Sigmoid colon (tissue), 7 donors: ENCODE results near the gene TPX2. TPM values are rescaled to one million over a fixed set of nuclear protein-coding genes. Genes with fewer than 3 reads are reported as not detected.
A peak's percentile ranks its signal among the peaks of the same experiment; 100 is the strongest.

Source experiments
- DNase-seq: peaks from one replicate; pipeline ENCODE4 v3.0.0-alpha.2; 2019
- H3K27ac ChIP-seq, 4 donors: fragments of 200-600 bp; sonication (generic); one replicate each; pipeline ENCODE4 v1.5.1; 2016 to 2019; ENCODE audit warnings: mild to moderate bottlenecking in 1 of 4
- H3K27me3 ChIP-seq, 3 donors: fragments of 200-600 bp; sonication (generic); one replicate each; pipeline ENCODE4 v1.5.1; 2019; ENCODE audit warnings: mild to moderate bottlenecking in 1 of 3
- H3K36me3 ChIP-seq, 4 donors: fragments of 200-600 bp; sonication (generic); one replicate each; pipeline ENCODE4 v1.5.1; 2016 to 2019
- H3K4me1 ChIP-seq, 4 donors: fragments of 200-600 bp; sonication (generic); one replicate each; pipeline ENCODE4 v1.5.1; 2017 to 2019
- H3K4me3 ChIP-seq, 4 donors: fragments of 200-600 bp; sonication (generic); one replicate each; pipeline ENCODE4 v1.5.1; 2017 to 2019; ENCODE audit warnings: mild to moderate bottlenecking in 2 of 4, moderate library complexity in 1 of 4
- H3K9me3 ChIP-seq, 4 donors: fragments of 200-600 bp in 3 of 4; sonication (generic) in 3 of 4; one replicate each; pipeline versions ENCODE4 v1.5.1 to v1.6.1; 2013 to 2019
- EP300 ChIP-seq, 4 donors: sonication (generic); formaldehyde crosslinking; IDR thresholded peaks; one replicate each; pipeline ENCODE4 v1.6.1; 2017; ENCODE audit warnings: antibody characterized with exemption in 4 of 4
- POLR2A ChIP-seq, 2 donors: fragments of 450-650 bp; IDR thresholded peaks; one replicate each; pipeline ENCODE4 v1.6.1; 2016; ENCODE audit warnings: antibody characterized with exemption in 2 of 2, mild to moderate bottlenecking in 2 of 2, moderate library complexity in 2 of 2
- POLR2AphosphoS5 ChIP-seq, 4 donors: sonication (generic); formaldehyde crosslinking; IDR thresholded peaks; one replicate each; pipeline ENCODE4 v1.6.1; 2017; ENCODE audit warnings: antibody characterized with exemption in 4 of 4
- WGBS, 2 donors: extraction: QIAGEN DNeasy Blood & Tissue Kit; methylation state at CpG; one replicate each; pipeline ENCODE4 v1.1.7; 2013; 5-methylcytosine and 5-hydroxymethylcytosine counted together
- intact Hi-C: fragments of 100-400 bp; cut with DNase I; formaldehyde crosslinking; loops from one replicate; pipeline ENCODE4 v1.15.1; 2023
- polyA plus RNA-seq, 3 donors: library from polyadenylated mRNA; stranded (reverse); fragments of 200-250 nt; gene quantifications; one replicate each; pipeline ENCODE4 v1.2.3, GENCODE V29; 2013
- total RNA-seq, 4 donors: library from RNA; depleted of rRNA; stranded (reverse); fragments of >200 nt; gene quantifications; one replicate each; pipeline ENCODE4 v1.1.0, GENCODE V29; 2016
- TF ChIP-seq, protein P1 (sequence below), 4 experiments: fragments of 450-650 bp in 3 of 4; fragments of 200-600 bp in 1 of 4; IDR thresholded peaks; one replicate each; pipeline ENCODE4 v1.5.1; 2016 to 2019; ENCODE audit warnings: antibody characterized with exemption in 4 of 4, mild to moderate bottlenecking in 3 of 4, moderate library complexity in 2 of 4
- donor health status: healthy with polysubstance abuse.
- donor health status: Bipolar disorder and iron deficiency.
- donor health status: healthy.

The TPX2 gene
- total and polyA plus RNA-seq, 7 donors = 0.36 to 24.0 (median 2.4) TPM; not detected in 2

DNA sequence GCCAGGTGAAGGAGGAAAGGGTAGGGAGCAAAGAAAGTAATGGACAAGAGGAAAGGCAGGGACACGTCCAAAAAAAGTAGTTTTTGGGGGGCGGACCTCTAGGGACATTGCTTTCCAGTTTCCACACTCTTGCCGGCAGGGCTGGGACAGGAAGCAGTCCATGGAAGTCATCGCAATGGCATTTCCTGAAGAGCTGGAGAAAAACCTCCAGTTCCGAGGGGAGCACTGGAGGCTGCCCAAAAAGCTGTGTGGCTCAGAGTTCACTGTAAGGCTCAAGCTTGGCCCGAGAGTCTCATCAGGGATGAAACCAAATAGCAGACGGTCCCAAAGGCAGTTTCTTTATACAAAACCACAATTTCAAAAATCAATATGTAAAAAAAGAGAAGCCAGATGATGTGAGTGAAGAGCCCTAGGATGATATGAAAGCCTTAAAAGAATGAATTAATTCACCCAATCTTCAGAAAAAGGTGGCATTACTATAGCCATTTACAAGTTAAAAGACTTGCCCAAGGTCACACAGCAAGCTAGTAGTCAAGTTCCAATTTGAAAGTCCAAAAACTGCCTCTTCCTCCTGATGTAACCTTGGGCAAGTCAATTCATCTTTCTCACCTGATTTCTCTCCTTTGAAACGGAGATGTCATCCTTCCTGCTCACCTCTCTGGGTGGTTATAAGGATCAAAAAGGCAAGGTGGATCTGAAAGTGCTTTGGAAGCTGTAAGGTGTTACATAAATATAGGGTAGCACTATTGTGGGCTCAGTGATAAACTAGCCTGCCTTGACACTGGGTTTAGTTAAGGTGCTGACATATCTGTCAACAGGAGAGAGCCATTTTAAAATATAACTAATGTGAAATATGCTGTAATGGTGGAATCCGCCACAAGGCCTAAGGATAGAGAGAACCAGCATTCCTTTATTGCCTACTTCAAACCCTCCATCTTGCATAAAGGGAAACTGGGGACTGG, 25.5 kb upstream of the TPX2 start:
- Histone ChIP-seq H3K4me3 (peak overlapping the region in 3 of 4 donors; percentile 11 to 30 (median 15)), H3K4me1 (peaks cover 0 to 84% (median 75%) of the 10 kb centered on the region in 4 donors), H3K9me3 (no peaks in the 10 kb centered on the region), H3K27me3 (no peaks in the 10 kb centered on the region), H3K27ac (peak overlapping the region; percentile 80 to 99 (median 85)), H3K36me3 (peaks cover 0 to 20% (median 3%) of the 10 kb centered on the region in 4 donors)
- intact Hi-C loops = loop anchor here (2.0 kb wide), 1 partner anchor 43 kb away; no protein-coding TSS in a partner anchor
- WGBS, 2 donors = 67 to 71% methylated on average over 9 of the region's 9 CpGs
- peak; percentile 95 for DNase-seq
- TF ChIP-seq POLR2AphosphoS5 (IDR thresholded peaks at IDR 0.05) (peak in 3 of 4 donors; percentile 38 to 67 (median 43)), EP300 (IDR thresholded peaks at IDR 0.05) (peak in 1 of 4 donors; percentile 30), POLR2A (IDR thresholded peaks at IDR 0.05) (no peak)
- TF ChIP-seq, protein P1, sequence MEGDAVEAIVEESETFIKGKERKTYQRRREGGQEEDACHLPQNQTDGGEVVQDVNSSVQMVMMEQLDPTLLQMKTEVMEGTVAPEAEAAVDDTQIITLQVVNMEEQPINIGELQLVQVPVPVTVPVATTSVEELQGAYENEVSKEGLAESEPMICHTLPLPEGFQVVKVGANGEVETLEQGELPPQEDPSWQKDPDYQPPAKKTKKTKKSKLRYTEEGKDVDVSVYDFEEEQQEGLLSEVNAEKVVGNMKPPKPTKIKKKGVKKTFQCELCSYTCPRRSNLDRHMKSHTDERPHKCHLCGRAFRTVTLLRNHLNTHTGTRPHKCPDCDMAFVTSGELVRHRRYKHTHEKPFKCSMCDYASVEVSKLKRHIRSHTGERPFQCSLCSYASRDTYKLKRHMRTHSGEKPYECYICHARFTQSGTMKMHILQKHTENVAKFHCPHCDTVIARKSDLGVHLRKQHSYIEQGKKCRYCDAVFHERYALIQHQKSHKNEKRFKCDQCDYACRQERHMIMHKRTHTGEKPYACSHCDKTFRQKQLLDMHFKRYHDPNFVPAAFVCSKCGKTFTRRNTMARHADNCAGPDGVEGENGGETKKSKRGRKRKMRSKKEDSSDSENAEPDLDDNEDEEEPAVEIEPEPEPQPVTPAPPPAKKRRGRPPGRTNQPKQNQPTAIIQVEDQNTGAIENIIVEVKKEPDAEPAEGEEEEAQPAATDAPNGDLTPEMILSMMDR (IDR thresholded peaks at IDR 0.05) = no peak

DNA sequence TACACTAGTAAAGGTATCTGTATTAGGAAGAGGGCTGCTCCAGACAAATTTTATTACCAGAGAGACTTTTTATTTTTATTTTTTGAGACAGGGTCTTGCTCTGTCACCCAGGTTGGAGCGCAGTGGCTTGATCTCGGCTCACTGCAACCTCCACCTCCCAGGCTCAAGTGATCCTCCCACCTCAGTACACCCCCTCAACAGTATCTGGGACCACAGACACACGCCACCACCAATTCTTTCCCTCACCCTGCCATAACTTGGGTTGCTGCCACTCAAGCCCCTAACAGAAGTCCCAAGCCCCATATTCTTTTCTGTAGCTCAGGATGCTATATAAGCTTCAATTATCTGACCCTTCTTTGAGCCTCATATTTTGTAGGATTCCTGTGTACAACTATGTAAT, 23.3 kb upstream of the TPX2 start:
- Histone ChIP-seq H3K4me3 (no peak overlapping the region), H3K9me3 (no peaks in the 10 kb centered on the region), H3K27me3 (no peaks in the 10 kb centered on the region), H3K36me3 (peaks cover 0 to 31% (median 3%) of the 10 kb centered on the region in 4 donors), H3K27ac (peak overlapping the region; percentile 51 to 99 (median 74)), H3K4me1 (peaks cover 0 to 89% (median 83%) of the 10 kb centered on the region in 4 donors)
- TF ChIP-seq EP300 (IDR thresholded peaks at IDR 0.05) = no peak
- TF ChIP-seq POLR2AphosphoS5 (IDR thresholded peaks at IDR 0.05) = no peak
- TF ChIP-seq POLR2A (IDR thresholded peaks at IDR 0.05) = no peak
- TF ChIP-seq, protein P1 (IDR thresholded peaks at IDR 0.05) = no peak
- 54 to 61% methylated on average over 3 of the region's 3 CpGs for WGBS, 2 donors
- DNase-seq = peak; percentile 22
- intact Hi-C loops = no loop called here

DNA sequence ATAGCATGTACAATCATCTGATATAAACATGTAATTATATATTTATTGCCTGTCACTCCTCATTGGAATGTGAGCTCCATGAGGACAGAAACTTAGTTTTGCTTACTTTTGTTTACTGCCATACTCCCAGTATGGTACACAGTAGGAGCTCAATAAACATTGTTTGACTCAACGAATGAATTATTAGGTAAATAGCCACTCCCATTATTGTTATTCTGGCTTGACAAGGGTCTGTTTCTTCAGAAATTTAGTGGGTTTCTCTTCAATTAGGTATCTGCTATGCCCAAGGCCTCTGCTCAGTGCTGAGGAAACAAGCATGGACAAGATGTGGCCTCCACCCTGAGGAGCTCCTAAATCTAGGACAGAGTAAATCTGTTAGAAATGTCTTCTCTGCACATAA, 22.7 kb upstream of the TPX2 start:
- Histone ChIP-seq H3K36me3 (peaks cover 0 to 31% (median 3%) of the 10 kb centered on the region in 4 donors), H3K27me3 (no peaks in the 10 kb centered on the region), H3K4me3 (peak overlapping the region in 1 of 4 donors; percentile 4), H3K9me3 (no peaks in the 10 kb centered on the region), H3K4me1 (peaks cover 0 to 89% (median 83%) of the 10 kb centered on the region in 4 donors), H3K27ac (peak overlapping the region; percentile 51 to 99 (median 74))
- no peak for TF ChIP-seq POLR2A (IDR thresholded peaks at IDR 0.05)
- TF ChIP-seq, protein P1 (IDR thresholded peaks at IDR 0.05) = no peak
- TF ChIP-seq EP300 (IDR thresholded peaks at IDR 0.05) = no peak
- no peak for TF ChIP-seq POLR2AphosphoS5 (IDR thresholded peaks at IDR 0.05)
- WGBS, 2 donors = 15 to 52% methylated on average over 1 of the region's 1 CpG
- intact Hi-C loops = no loop called here
- no peak for DNase-seq

DNA sequence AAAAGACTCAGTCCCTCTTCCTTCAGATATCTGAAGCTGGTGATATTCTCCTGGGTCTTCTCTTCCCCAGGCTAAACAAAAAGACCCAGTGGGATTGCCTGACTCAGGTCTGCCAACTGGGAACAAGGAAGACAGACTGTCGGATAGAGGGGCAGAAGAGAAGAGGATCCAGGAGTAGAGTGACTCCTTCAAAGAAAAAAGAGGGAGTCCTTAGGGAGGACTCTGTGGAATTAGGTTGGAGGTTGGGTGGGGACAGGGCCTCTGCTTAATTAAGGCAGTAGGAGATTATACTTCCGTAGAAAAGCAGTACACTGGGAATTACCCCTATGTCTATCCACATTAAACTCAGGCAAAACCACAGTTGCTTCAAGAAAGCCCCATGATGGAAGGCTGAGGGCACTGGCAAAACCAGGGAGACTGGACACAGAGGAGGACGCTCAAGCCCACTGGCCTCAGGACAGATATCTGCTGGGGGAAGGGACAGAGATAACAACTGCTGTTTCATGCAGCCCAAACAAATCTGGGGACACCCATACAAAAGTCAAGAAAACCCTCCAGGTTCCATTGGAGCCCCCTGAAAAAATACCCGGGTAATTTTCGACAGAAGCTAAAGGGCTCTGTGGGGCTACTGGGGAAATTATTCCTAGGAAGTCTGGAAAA, 22.1 kb upstream of the TPX2 start:
- Histone ChIP-seq H3K36me3 (peaks cover 0 to 31% (median 3%) of the 10 kb centered on the region in 4 donors), H3K4me1 (peaks cover 0 to 89% (median 83%) of the 10 kb centered on the region in 4 donors), H3K4me3 (peak overlapping the region in 1 of 4 donors; percentile 4), H3K27ac (peak overlapping the region; percentile 51 to 99 (median 74)), H3K27me3 (no peaks in the 10 kb centered on the region), H3K9me3 (no peaks in the 10 kb centered on the region)
- DNase-seq = peak; percentile 24
- WGBS, 2 donors = 75 to 79% methylated on average over 5 of the region's 5 CpGs
- intact Hi-C loops = no loop called here
- TF ChIP-seq EP300 (IDR thresholded peaks at IDR 0.05) (no peak), POLR2AphosphoS5 (IDR thresholded peaks at IDR 0.05) (no peak)
